Keratinocyte (primary cell): ENCODE results near the gene TMEM30B. TPM values are rescaled to one million over a fixed set of nuclear protein-coding genes. Genes with fewer than 3 reads are reported as not detected.
"Not testable (repeated sequence)": the region's sequence is repeated elsewhere in the genome, so short reads cannot be mapped to it uniquely, and the experiment has no call there.

ENCODE experiments used
- DNase-seq: peaks from one replicate; pipeline ENCODE4 v3.0.0-alpha.2; 2011; ENCODE audit warnings: low read depth, missing footprints, low spot score
- FAIRE-seq: peaks from 2 replicates; lab custom pipeline; 2011; peaks lifted over from hg19 to GRCh38; lab: Jason Lieb, UNC
- H2AFZ ChIP-seq: 2 replicates; pipeline ENCODE4 v1.6.0; 2012; ENCODE audit warnings: low read length, control low read depth, inconsistent platforms; ENCODE audit not compliant: control insufficient read depth
- H3K27ac ChIP-seq: 2 replicates; pipeline ENCODE4 v1.5.1; 2011; ENCODE audit warnings: low read length; ENCODE audit not compliant: control insufficient read depth, insufficient read depth
- H3K27me3 ChIP-seq: 3 replicates; pipeline ENCODE4 v1.6.0; 2011; ENCODE audit warnings: low read length; ENCODE audit not compliant: control insufficient read depth, insufficient read depth; ENCODE audit errors: extremely low read depth
- H3K36me3 ChIP-seq, 2 experiments: 2 replicates in 1 of 2; 3 replicates in 1 of 2; pipeline ENCODE4 v1.5.1; 2011; ENCODE audit warnings: low read length in 2 of 2, mild to moderate bottlenecking in 1 of 2; ENCODE audit not compliant: control insufficient read depth in 2 of 2, insufficient read depth in 2 of 2; ENCODE audit errors: extremely low read depth in 1 of 2
- H3K4me1 ChIP-seq: 3 replicates; pipeline ENCODE4 v1.5.1; 2011; ENCODE audit warnings: low read length; ENCODE audit not compliant: control insufficient read depth, insufficient read depth; ENCODE audit errors: extremely low read depth
- H3K4me2 ChIP-seq: 3 replicates; pipeline ENCODE4 v1.6.0; 2011; ENCODE audit warnings: low read depth, low read length; ENCODE audit not compliant: control insufficient read depth, insufficient read depth; ENCODE audit errors: extremely low read depth
- H3K4me3 ChIP-seq, 3 experiments: fragments of 200-600 bp in 1 of 3; sonication (generic) in 1 of 3; 2 replicates in 2 of 3; 3 replicates in 1 of 3; pipeline ENCODE4 v1.5.1; 2011 to 2016; ENCODE audit warnings: low read length in 3 of 3, mild to moderate bottlenecking in 3 of 3, control low read depth in 2 of 3, inconsistent platforms in 1 of 3, low read depth in 1 of 3, mixed read lengths in 1 of 3, mixed run types in 1 of 3, moderate library complexity in 1 of 3; ENCODE audit not compliant: control insufficient read depth in 2 of 3, insufficient read depth in 2 of 3; ENCODE audit errors: extremely low read depth in 1 of 3
- H3K79me2 ChIP-seq: 2 replicates; pipeline ENCODE4 v1.6.0; 2012; ENCODE audit warnings: low read length; ENCODE audit not compliant: control insufficient read depth, insufficient read depth
- H3K9ac ChIP-seq: 3 replicates; pipeline ENCODE4 v1.6.0; 2011; ENCODE audit warnings: low read length; ENCODE audit not compliant: control insufficient read depth, insufficient read depth; ENCODE audit errors: extremely low read depth
- H3K9me1 ChIP-seq: 3 replicates; pipeline ENCODE4 v1.6.0; 2011; ENCODE audit warnings: low read length; ENCODE audit not compliant: control insufficient read depth, insufficient read depth; ENCODE audit errors: extremely low read depth
- H3K9me3 ChIP-seq: 2 replicates; pipeline ENCODE4 v1.5.1; 2012; ENCODE audit warnings: low read depth, low read length; ENCODE audit not compliant: control insufficient read depth
- H4K20me1 ChIP-seq: 3 replicates; pipeline ENCODE4 v1.6.0; 2011; ENCODE audit warnings: low read length; ENCODE audit not compliant: control insufficient read depth, insufficient read depth; ENCODE audit errors: extremely low read depth
- CTCF ChIP-seq, 3 experiments: IDR thresholded peaks in 1 of 3; conservative IDR thresholded peaks in 1 of 3; optimal IDR thresholded peaks in 1 of 3; 2 replicates in 2 of 3; 3 replicates in 1 of 3; pipeline versions ENCODE3 to v1.5.1; 2011; ENCODE audit warnings: low read length in 3 of 3, mild to moderate bottlenecking in 3 of 3, moderate library complexity in 2 of 3, control low read depth in 1 of 3, inconsistent platforms in 1 of 3; ENCODE audit not compliant: insufficient read depth in 2 of 3; ENCODE audit errors: extremely low read depth in 1 of 3
- EZH2 ChIP-seq: IDR thresholded peaks from one replicate; pipeline ENCODE4 v1.6.1; 2012; ENCODE audit warnings: inconsistent platforms, mild to moderate bottlenecking, low read length, moderate library complexity
- dilution Hi-C: fragments of 300-500 bp; cut with MboI; formaldehyde crosslinking; loops from one replicate; pipeline ENCODE4 v1.7.0; 2020; ENCODE audit warnings: low sequenced_read_pairs; ENCODE audit not compliant: extremely low pct_ligation_motif_present
- polyA plus RNA-seq, 5 experiments: library from polyadenylated mRNA; depleted of rRNA in 3 of 5; stranded (reverse) in 3 of 5; stranded (forward) in 1 of 5; unstranded in 1 of 5; fragments of >200 nt; gene quantifications; 1 replicate in 1 of 5; 2 replicates in 3 of 5; 3 replicates in 1 of 5; pipeline versions ENCODE4 v1.2.1 to v1.2.3, GENCODE V29; 2011 to 2012; ENCODE audit warnings: missing spikeins in 2 of 5, low read depth in 1 of 5, low replicate concordance in 1 of 5

The TMEM30B gene
- polyA plus RNA-seq, 1 donor (not counting 4 experiments of a cell fraction or from before 2014, with no cell fraction given): 8.1 TPM

- Histone ChIP-seq H3K9me3 (no peaks in the 10 kb centered on the region), H3K79me2 (peaks cover 8% of the 10 kb centered on the region), H2AFZ (peak within 1 kb of the TSS; percentile 96), H3K9ac (peak within 1 kb of the TSS; percentile 91), H3K4me3 (peak within 1 kb of the TSS; percentile 54 to 85 (median 77)), H3K36me3 (no peaks in the 10 kb centered on the region), H3K27ac (peak within 1 kb of the TSS; percentile 97), H3K4me2 (peak within 1 kb of the TSS; percentile 93), H3K27me3 (no peaks in the 10 kb centered on the region), H3K4me1 (peaks cover 12% of the 10 kb centered on the region), H4K20me1 (no peaks in the 10 kb centered on the region), H3K9me1 (no peaks in the 10 kb centered on the region)
- DNase-seq: peak; percentile 41
- no peak for TF ChIP-seq EZH2
- TF ChIP-seq CTCF (optimal IDR thresholded peaks at IDR 0.05 in 1 of 3, IDR thresholded peaks at IDR 0.05 in 1 of 3, conservative IDR thresholded peaks at IDR 0.05 in 1 of 3; ENCODE audit: extremely low read depth in 1 of 3, insufficient read depth in 2 of 3, low read length in 3 of 3): peak in 2 of 3 experiments; percentile 34 to 42
- dilution Hi-C loops: no loop called here
- FAIRE-seq: no peak
Observed at GRCh38 chr14:61321385-61322010, 40.4 kb upstream of the TMEM30B start, which contains the start of gene PRKCH. Gene PRKCH (plus strand): TSS chr14:61321579. CDS start chr14:61322102, 523 bp downstream.

GRCh38 chr14:61320806-61321384, 39.8 kb upstream of the TMEM30B start:
- H4K20me1 ChIP-seq: no peaks in the 10 kb centered on the region
- H3K9me3 ChIP-seq: no peaks in the 10 kb centered on the region
- peak overlapping the region; percentile 96 for H2AFZ ChIP-seq
- H3K9ac ChIP-seq: peak overlapping the region; percentile 91
- peak overlapping the region; percentile 54 to 85 (median 77) for H3K4me3 ChIP-seq
- FAIRE-seq (no peak), DNase-seq (no peak)
- dilution Hi-C loops: no loop called here
- H3K4me2 ChIP-seq: peak overlapping the region; percentile 93
- TF ChIP-seq CTCF (optimal IDR thresholded peaks at IDR 0.05 in 1 of 3, IDR thresholded peaks at IDR 0.05 in 1 of 3, conservative IDR thresholded peaks at IDR 0.05 in 1 of 3; ENCODE audit: extremely low read depth in 1 of 3, insufficient read depth in 2 of 3, low read length in 3 of 3): no peak
- TF ChIP-seq EZH2: no peak
- H3K36me3 ChIP-seq: no peaks in the 10 kb centered on the region
- H3K4me1 ChIP-seq: peaks cover 12% of the 10 kb centered on the region
- peaks cover 8% of the 10 kb centered on the region for H3K79me2 ChIP-seq
- H3K27me3 ChIP-seq: no peaks in the 10 kb centered on the region
- H3K9me1 ChIP-seq: no peaks in the 10 kb centered on the region
- peak overlapping the region; percentile 97 for H3K27ac ChIP-seq

GRCh38 chr14:61320170-61320569, 39.0 kb upstream of the TMEM30B start:
- H3K27me3 ChIP-seq, H3K9me1 ChIP-seq, H2AFZ ChIP-seq, H3K9me3 ChIP-seq, H3K27ac ChIP-seq, dilution Hi-C loops, H3K36me3 ChIP-seq, H3K4me3 ChIP-seq, FAIRE-seq, H3K79me2 ChIP-seq, H3K9ac ChIP-seq, DNase-seq, H3K4me2 ChIP-seq, H4K20me1 ChIP-seq: not testable (repeated sequence)
- peaks cover 12% of the 10 kb centered on the region for H3K4me1 ChIP-seq
